Aorta (tissue), 5 donors: ENCODE data around the gene CALN1. TPM values are rescaled to one million over a fixed set of nuclear protein-coding genes. Genes with fewer than 3 reads are reported as not detected.

Experiments
- ATAC-seq: fragments of 200-7000 bp; cut with Tn5 transposase; one replicate; pipeline ENCODE4 v1.9.1; 2022; ENCODE audit warnings: moderate library complexity; ENCODE audit not compliant: low FRiP score
- DNase-seq, 2 donors: peaks; one replicate each; pipeline ENCODE4 v3.0.0-alpha.2; 2020
- H3K27ac ChIP-seq, 2 donors: one replicate each; pipeline ENCODE4 v1.5.1; 2013; ENCODE audit warnings: low read length in 2 of 2, mild to moderate bottlenecking in 2 of 2, moderate library complexity in 2 of 2, control low read depth in 1 of 2, inconsistent platforms in 1 of 2, low read depth in 1 of 2
- H3K27me3 ChIP-seq, 2 donors: one replicate each; pipeline ENCODE4 v1.6.1; 2013; ENCODE audit warnings: control low read depth in 1 of 2, low read length in 1 of 2, mild to moderate bottlenecking in 1 of 2, moderate library complexity in 1 of 2; ENCODE audit not compliant: insufficient read depth in 2 of 2, control insufficient read depth in 1 of 2
- H3K36me3 ChIP-seq, 2 donors: one replicate each; pipeline ENCODE4 v1.6.1; 2013; ENCODE audit warnings: control low read depth in 1 of 2, low read length in 1 of 2, mild to moderate bottlenecking in 1 of 2; ENCODE audit not compliant: insufficient read depth in 2 of 2, control insufficient read depth in 1 of 2
- H3K4me1 ChIP-seq, 2 donors: one replicate each; pipeline ENCODE4 v1.6.1; 2013; ENCODE audit warnings: low read length in 2 of 2, control low read depth in 1 of 2, mild to moderate bottlenecking in 1 of 2, moderate library complexity in 1 of 2; ENCODE audit not compliant: insufficient read depth in 2 of 2, control insufficient read depth in 1 of 2
- H3K4me3 ChIP-seq, 2 donors: one replicate each; pipeline ENCODE4 v1.5.1; 2013; ENCODE audit warnings: low read length in 2 of 2, control low read depth in 1 of 2, mild to moderate bottlenecking in 1 of 2
- H3K9me3 ChIP-seq: one replicate; pipeline ENCODE4 v1.6.1; 2013; ENCODE audit warnings: mild to moderate bottlenecking, low read length; ENCODE audit not compliant: control insufficient read depth
- WGBS, 2 donors: extraction: QIAGEN DNeasy Blood & Tissue Kit; methylation state at CpG; one replicate each; pipeline ENCODE4 v1.1.7; 2013; 5-methylcytosine and 5-hydroxymethylcytosine counted together
- intact Hi-C, 2 donors: fragments of 100-400 bp; cut with DNase I; formaldehyde crosslinking; loops; one replicate each; pipeline versions ENCODE4 v1.14.2 to v1.15.0; 2022
- polyA plus RNA-seq, 2 donors: library from polyadenylated mRNA; stranded (reverse); fragments of 200-250 nt; gene quantifications; one replicate each; pipeline ENCODE4 v1.2.3, GENCODE V29; 2013
- total RNA-seq, 2 donors: library from RNA; stranded (reverse); fragmentation: NEBNext Ultra II Directional; extraction: Animal tissue kit (Norgen Biotek cat#: 25700); gene quantifications; one replicate each; pipeline ENCODE4 v1.2.1, GENCODE V29; 2021
- donor health status: healthy with polysubstance abuse.
- donor health status: Bipolar disorder and iron deficiency.
- donor health status: DM: no; HTN: no; CAD: no.
- donor health status: DM: no; HTN: no; CAD: no.
- donor health status: DM: yes; HTN: yes; CAD: no.

Gene CALN1
- total and polyA plus RNA-seq, 4 donors = 0.33 TPM; not detected in 3

DNA sequence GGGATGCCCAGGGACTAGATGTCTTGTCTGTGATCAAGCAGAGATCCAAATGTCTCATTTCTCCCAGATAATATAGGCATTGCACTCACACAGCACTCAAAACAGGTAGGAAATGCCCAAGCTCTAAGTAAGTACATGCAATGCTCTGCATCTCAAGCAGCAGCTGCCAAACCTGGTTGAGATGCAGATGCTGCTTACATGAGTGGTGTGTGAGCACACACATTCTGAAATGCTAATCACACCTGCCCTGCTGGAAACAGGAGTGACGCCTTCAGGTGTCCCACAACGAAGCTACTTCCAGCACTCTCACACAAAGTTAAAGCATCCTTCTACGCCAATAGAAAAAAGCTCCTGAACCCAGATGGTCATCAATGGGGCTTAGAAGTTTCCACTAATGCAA, 132.9 kb downstream of the CALN1 start:
- Histone ChIP-seq H3K36me3 (no peaks in the 10 kb centered on the region), H3K4me1 (no peaks in the 10 kb centered on the region), H3K9me3 (peaks cover 9% of the 10 kb centered on the region), H3K27me3 (no peaks in the 10 kb centered on the region), H3K27ac (no peak overlapping the region), H3K4me3 (no peak overlapping the region)
- WGBS, 2 donors = 62 to 63% methylated on average over 3 of the region's 3 CpGs
- ATAC-seq (no peak), DNase-seq (no peak)
- intact Hi-C loops = no loop called here

DNA sequence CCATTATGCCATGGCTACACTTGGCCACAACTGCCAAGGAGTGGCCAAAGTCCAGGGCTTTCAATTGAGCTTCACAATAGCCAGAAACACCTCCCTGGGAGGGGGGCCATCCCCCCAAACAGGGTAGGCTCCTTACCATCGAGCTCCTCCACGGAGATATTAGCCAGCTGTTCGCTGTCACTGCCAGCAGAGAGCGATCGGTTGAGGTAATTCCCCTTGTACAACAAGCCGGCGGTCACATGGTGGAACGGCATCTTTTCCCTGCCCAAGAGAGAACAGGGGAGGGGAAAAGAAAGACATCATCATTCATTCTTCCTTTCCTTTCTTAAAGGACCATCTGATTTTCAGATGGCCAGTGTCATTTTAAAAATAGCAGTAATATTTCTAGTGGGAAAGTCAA, 133.6 kb downstream of the CALN1 start:
- H3K36me3 ChIP-seq = no peaks in the 10 kb centered on the region
- WGBS, 2 donors = 76 to 78% methylated on average over 8 of the region's 8 CpGs
- no peaks in the 10 kb centered on the region for H3K27me3 ChIP-seq
- no peak overlapping the region for H3K27ac ChIP-seq
- H3K4me1 ChIP-seq = no peaks in the 10 kb centered on the region
- intact Hi-C loops = no loop called here
- no peak overlapping the region for H3K4me3 ChIP-seq
- ATAC-seq (no peak), DNase-seq (no peak)
- peaks cover 8% of the 10 kb centered on the region for H3K9me3 ChIP-seq

DNA sequence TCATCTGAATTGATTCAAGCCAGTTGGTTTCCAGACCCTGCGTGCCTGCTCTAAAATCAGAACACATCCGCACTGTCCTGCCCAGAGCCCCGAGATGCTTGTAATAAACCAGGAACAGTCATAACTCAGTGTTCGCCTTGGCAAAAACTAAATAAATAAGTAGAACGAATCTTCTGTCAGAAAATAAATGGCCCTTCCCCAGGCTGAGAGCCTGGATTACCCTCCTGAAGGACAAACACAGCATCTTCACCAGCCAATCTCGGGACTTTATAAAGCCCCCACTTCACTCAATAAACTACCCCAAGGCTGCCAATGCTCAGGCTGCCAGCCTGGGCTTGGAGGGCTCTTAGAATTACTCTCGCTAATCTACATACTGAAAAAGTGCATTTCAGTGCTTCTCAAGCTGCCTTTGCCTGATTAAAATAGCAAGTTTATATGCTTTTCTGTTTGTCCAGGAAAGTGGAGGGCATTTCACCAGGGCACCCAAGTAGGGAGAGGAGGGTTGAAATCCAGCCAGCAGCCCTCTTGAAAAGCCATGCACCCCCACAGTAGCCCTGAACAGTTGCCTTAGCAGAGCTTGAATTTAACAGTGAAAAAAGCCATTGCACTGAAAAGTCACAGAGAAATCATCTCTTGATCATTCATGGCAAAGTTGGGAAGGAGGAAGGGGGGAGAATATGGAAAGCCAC, 136.6 kb downstream of the CALN1 start:
- no peaks in the 10 kb centered on the region for H3K36me3 ChIP-seq
- WGBS, 2 donors = 55 to 67% methylated on average over 7 of the region's 7 CpGs
- ATAC-seq = no peak

DNA sequence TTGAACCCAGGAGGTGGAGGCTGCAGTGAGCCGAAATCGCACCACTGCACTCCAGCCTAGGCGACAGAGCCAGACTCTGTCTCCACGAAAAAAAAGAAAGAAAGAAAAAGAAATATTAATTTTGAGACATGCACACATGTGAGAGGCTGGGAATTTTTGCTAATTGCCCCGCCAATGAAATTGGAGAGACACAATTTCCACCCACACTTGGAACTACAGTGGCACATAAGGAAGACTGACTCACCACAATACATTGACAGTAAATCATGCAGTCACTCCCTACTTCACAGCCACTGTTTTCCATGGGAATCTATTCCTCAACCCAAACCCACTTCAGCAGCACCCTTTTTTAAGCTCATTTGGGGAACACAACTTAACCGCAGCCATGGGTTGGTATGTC, 139.7 kb downstream of the CALN1 start:
- no peak overlapping the region for H3K4me3 ChIP-seq
- DNase-seq = no peak
- 91 to 92% methylated on average over 6 of the region's 6 CpGs for WGBS, 2 donors
- H3K4me1 ChIP-seq = no peaks in the 10 kb centered on the region
- H3K27me3 ChIP-seq = no peaks in the 10 kb centered on the region
- peaks cover 4% of the 10 kb centered on the region for H3K9me3 ChIP-seq
- intact Hi-C loops = no loop called here
- H3K36me3 ChIP-seq = no peaks in the 10 kb centered on the region
- no peak for ATAC-seq
- no peak overlapping the region for H3K27ac ChIP-seq

More for the DNA sequence above, 136.6 kb downstream of the CALN1 start:
- no peaks in the 10 kb centered on the region for H3K4me1 ChIP-seq
- no peak for DNase-seq
- no peak overlapping the region for H3K27ac ChIP-seq
- intact Hi-C loops = no loop called here
- peaks cover 6% of the 10 kb centered on the region for H3K9me3 ChIP-seq
- no peaks in the 10 kb centered on the region for H3K27me3 ChIP-seq
- H3K4me3 ChIP-seq = no peak overlapping the region

DNA sequence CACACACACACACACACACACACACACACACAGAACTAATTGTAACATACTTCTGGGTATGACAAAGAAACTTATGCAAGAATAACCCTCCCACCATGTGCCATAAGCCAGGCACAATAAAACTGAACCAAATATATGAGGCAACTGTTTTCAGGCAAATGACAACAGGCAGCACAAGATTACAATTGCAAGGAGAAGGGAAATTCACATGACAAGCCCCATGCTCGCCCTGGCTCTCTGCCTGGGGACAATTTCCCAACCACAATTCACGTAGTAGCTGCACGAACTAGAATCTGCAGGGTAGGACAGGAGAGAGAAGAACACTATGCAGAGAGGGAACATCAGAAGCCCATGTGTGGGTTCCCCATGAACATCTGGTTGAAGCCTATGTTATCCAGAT, 143.3 kb downstream of the CALN1 start:
- H3K36me3 ChIP-seq = no peaks in the 10 kb centered on the region
- H3K9me3 ChIP-seq = no peaks in the 10 kb centered on the region
- no peak for ATAC-seq
- no peaks in the 10 kb centered on the region for H3K27me3 ChIP-seq
- H3K4me3 ChIP-seq = no peak overlapping the region
- intact Hi-C loops = no loop called here
- H3K4me1 ChIP-seq = no peaks in the 10 kb centered on the region
- WGBS, 2 donors = 54 to 83% methylated on average over 3 of the region's 3 CpGs
- no peak overlapping the region for H3K27ac ChIP-seq
- DNase-seq = no peak

DNA sequence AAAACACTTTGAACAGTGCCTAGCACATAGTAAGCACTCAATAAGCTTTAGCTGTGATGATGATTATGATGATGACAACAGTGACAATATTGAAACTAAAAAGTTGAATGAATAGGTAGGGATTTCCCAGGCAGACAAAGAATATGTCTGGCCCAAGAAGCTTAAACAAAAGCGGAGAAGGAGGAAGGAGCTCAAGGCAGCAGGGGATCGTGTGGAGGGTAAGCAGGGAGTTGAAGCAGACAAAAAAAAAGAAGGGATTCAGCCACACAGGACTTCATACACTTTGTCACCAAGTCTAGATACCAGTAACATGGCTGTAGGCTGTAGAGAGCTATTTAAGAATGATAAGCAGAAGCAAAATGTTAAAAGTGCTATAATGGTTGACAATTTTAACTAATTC, 144.0 kb downstream of the CALN1 start:
- Histone ChIP-seq H3K4me1 (no peaks in the 10 kb centered on the region), H3K27ac (no peak overlapping the region), H3K9me3 (no peaks in the 10 kb centered on the region), H3K27me3 (no peaks in the 10 kb centered on the region), H3K4me3 (no peak overlapping the region), H3K36me3 (no peaks in the 10 kb centered on the region)
- intact Hi-C loops = no loop called here
- 64 to 72% methylated on average over 2 of the region's 2 CpGs for WGBS, 2 donors
- ATAC-seq (no peak), DNase-seq (no peak)

DNA sequence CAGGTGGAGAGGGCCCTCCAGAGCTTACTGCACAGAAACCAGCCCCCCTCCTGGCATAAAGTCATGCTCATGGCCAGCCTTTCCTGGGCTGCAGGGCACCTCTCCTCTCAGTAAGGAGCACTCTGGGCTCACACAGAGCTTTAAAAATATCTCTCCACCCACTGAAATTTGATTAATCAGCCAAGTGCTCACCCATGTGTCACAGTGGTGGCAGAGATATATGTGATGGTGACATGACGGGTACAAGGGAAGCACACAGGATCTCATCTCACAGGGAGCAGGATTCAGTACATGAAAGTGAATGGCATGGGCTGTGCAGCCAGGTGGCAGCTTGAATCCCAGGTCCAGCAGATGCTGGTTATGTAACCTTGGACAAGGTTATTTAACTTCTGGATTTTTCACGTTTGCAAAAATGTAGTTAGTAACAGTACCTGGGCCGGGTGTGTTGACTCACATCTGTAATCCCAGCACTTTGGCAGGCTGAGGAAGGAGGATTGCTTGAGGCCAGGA, 144.8 kb downstream of the CALN1 start:
- Histone ChIP-seq H3K27me3 (no peaks in the 10 kb centered on the region), H3K27ac (no peak overlapping the region), H3K36me3 (no peaks in the 10 kb centered on the region), H3K4me1 (no peaks in the 10 kb centered on the region), H3K9me3 (no peaks in the 10 kb centered on the region), H3K4me3 (no peak overlapping the region)
- ATAC-seq = no peak
- intact Hi-C loops = no loop called here
- DNase-seq = no peak
- 56 to 71% methylated on average over 3 of the region's 3 CpGs for WGBS, 2 donors

DNA sequence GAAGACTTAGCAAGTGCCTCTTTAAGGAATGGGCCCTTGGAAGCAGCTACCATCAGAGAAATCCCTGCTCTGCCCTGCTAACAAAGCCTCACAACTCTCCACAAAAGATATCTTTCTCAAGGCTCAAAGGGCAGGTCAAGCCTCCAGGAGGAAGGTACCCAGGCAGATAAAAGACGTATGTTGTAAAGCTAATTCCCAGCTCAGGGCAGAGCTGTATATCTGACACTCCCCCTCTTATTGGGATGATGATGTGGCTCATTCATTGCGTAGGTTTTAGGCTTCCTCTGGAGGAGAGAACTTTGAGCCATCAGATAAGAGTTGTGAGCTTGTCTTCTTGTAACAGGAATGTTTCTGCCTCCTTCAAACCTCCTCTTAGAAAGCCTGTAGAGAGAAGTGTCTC, 145.4 kb downstream of the CALN1 start:
- ATAC-seq (no peak), DNase-seq (no peak)
- Histone ChIP-seq H3K36me3 (no peaks in the 10 kb centered on the region), H3K4me1 (no peaks in the 10 kb centered on the region), H3K9me3 (no peaks in the 10 kb centered on the region), H3K4me3 (no peak overlapping the region), H3K27me3 (no peaks in the 10 kb centered on the region), H3K27ac (no peak overlapping the region)
- WGBS, 2 donors = 48 to 49% methylated on average over 2 of the region's 2 CpGs
- intact Hi-C loops = no loop called here

DNA sequence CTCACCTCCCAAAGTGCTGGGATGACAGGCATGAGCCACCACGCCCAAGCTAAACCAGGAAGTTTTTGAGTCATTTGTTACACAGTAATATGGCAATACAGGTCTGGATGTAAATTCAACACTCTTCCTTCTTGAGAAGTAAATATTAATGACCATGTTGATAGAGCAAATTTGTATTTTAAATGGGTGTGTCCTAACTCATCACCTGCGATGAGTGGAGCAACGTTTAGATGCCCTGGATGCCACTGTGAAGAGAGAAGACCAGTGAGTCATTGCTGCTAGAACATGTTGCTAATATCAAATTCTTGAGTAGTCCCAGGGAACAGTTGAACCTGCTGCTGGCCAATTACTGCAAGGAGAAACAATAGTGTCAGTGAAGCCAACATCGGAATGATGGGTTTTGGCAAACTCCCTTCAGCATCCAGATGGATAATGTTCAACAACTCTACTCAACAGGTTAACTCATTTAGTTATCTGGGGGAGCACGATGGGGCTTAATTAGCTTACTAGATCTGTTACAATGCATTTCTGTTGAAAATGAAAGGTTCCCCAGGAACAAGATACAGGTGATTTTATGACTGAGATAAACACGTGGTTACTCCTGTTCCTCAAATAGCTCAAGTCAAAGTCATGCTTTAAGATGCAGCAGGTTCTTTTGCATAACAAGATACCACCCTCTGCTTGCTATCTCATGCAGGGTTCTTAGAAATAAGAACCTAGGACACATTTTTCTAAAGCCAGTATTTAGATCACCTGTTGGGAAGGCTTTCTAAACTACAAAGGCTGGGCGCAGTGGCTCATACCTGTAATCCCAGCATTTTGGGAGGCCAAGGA, 146.8 kb downstream of the CALN1 start:
- Histone ChIP-seq H3K9me3 (no peaks in the 10 kb centered on the region), H3K4me3 (no peak overlapping the region), H3K36me3 (no peaks in the 10 kb centered on the region), H3K4me1 (no peaks in the 10 kb centered on the region), H3K27me3 (no peaks in the 10 kb centered on the region), H3K27ac (no peak overlapping the region)
- WGBS, 2 donors = 65 to 74% methylated on average over 7 of the region's 7 CpGs
- no peak for ATAC-seq
- intact Hi-C loops = no loop called here
- no peak for DNase-seq
